ENCODE data around the gene KRT7.

- no peak for TF ChIP-seq CTCF (conservative IDR thresholded peaks at IDR 0.05; ENCODE audit: low read length)
- TF ChIP-seq EZH2phosphoT487 (IDR thresholded peaks at IDR 0.05; ENCODE audit: borderline replicate concordance) = no peak
Observed at GRCh38 chr12:52227606-52228166, 5.4 kb upstream of the KRT7 start.

Measured in Loucy (cell line).